Measurements from ENCODE around the gene GABRG1.

GABRG1 gene

DNA sequence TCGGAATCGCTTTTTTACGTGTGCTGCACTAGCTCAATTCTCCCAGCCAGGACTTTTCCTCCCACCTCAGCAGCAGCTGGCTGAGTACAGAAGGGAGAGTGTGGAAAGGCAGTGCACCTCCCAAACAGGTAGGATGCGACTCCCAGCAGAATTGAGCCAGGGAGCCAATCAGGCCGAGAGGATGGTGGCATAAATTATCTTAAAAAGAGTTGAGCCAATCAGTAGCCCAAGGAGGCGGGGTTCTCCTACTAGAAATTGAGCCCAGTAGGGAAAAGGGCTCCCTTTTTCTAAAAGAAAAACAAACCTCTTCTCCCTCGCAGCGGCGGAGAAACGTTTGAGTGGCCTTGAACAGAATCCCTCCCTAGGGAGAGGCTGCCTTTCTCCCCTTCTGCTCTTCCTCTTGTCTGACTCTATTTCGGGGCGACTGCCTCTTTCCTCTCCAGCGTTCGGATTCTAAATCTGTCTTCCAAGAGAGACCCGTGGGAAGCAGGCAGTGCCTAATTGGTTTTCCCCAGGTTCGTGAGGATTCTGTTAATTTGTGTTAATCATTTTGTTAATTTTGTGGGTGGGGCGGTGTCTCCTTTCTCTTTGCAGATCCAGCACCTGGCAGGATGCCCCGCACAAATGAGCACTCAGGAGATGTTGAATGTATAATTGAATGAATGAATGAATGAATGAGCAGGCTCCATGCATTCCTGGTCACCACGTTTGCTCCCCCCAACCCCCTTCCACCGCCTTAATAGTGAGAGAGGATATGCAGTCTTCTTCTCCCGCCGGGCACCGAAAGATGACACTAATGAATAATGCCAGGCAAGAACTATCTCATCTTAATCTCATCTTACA, at the start of gene GABRG1:
Gene GABRG1 (minus strand): TSS at position 142 of the 843 bp plus-strand sequence. CDS start 141 bp downstream, at position 1.
- no peaks in the 10 kb centered on the region for H3K36me3 ChIP-seq (ENCODE audit: control insufficient read depth, insufficient read depth, low read length)
- H3K4me3 ChIP-seq (ENCODE audit: low read depth, low read length) = peak within 1 kb of the TSS; percentile 61
- H3K27ac ChIP-seq (ENCODE audit: low read depth, low read length) = no peak within 1 kb of the TSS
- no peaks in the 10 kb centered on the region for H3K9me3 ChIP-seq (ENCODE audit: control insufficient read depth, insufficient read depth, low read depth, low read length)
- H3K4me1 ChIP-seq (ENCODE audit: control insufficient read depth, insufficient read depth, low read length) = 0 out of 2 replicates have a peak, but pooled peaks cover 4% of the 10 kb centered on the region
- no peak within 1 kb of the TSS for H3K9ac ChIP-seq (ENCODE audit: low read length)
- H3K27me3 ChIP-seq (ENCODE audit: control insufficient read depth, insufficient read depth, low read length) = peaks cover 40% of the 10 kb centered on the region

DNA sequence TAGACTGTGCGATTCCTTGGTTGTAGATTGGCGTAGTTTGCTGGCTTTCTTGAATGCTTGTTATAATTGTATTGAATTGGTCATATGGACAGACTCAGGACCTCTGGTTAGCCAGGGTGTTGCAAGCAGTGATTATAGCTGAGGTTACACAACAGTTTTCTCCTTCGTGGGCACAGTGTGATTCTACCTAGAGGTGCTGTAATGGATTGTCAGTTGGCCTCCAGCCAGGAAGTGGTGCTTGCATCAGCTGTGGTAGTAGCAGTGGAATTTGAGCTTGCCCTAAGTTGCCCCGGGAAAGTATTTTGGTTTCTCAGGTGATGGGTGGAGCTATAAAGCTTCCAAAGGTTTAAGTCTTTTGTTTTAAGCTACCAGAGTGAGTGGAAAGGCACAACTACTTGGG, 23.1 kb upstream of the GABRG1 start:
- H3K9me3 ChIP-seq (ENCODE audit: control insufficient read depth, insufficient read depth, low read depth, low read length) = no peaks in the 10 kb centered on the region
- H3K27me3 ChIP-seq (ENCODE audit: control insufficient read depth, insufficient read depth, low read length) = no peaks in the 10 kb centered on the region
- 0 out of 2 replicates have a peak, but pooled peaks cover 3% of the 10 kb centered on the region for H3K4me1 ChIP-seq (ENCODE audit: control insufficient read depth, insufficient read depth, low read length)
- H3K27ac ChIP-seq (ENCODE audit: low read depth, low read length) = no peak overlapping the region
- H3K4me3 ChIP-seq (ENCODE audit: low read depth, low read length) = no peak overlapping the region
- no peak overlapping the region for H3K9ac ChIP-seq (ENCODE audit: low read length)
- no peaks in the 10 kb centered on the region for H3K36me3 ChIP-seq (ENCODE audit: control insufficient read depth, insufficient read depth, low read length)

DNA sequence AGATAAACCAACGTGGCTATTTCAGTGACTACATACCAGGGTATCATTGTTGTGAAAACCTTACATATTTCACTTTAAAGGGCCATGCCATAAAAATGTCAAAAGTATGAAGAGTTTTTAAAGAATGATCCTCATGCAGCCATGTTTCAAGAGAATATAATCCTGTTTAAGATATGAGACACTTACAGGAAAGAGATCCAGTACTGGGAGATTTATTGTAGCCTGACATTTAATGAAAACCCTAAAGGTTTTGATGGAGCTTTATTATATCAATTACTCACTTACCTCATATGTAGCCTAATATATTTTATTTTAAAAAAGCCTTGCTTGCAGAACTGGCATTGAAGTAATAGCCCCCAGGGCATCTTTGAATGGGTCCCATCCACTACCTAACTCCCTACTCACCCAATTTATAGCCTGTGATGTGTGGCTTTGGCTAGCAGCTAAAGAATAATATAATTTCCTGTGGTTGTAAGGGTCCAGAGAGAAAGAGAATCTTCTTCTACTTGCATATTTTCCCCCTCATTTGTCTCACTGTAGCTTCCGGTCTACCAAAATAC, 7.7 kb upstream of the GABRG1 start:
- Histone ChIP-seq H3K36me3 (ENCODE audit: control insufficient read depth, insufficient read depth, low read length) (no peaks in the 10 kb centered on the region), H3K4me3 (ENCODE audit: low read depth, low read length) (no peak overlapping the region), H3K4me1 (ENCODE audit: control insufficient read depth, insufficient read depth, low read length) (no peaks in the 10 kb centered on the region), H3K9ac (ENCODE audit: low read length) (no peak overlapping the region), H3K9me3 (ENCODE audit: control insufficient read depth, insufficient read depth, low read depth, low read length) (no peaks in the 10 kb centered on the region), H3K27me3 (ENCODE audit: control insufficient read depth, insufficient read depth, low read length) (peaks cover 6% of the 10 kb centered on the region; the same call in 1 of the 2 replicates), H3K27ac (ENCODE audit: low read depth, low read length) (no peak overlapping the region)

DNA sequence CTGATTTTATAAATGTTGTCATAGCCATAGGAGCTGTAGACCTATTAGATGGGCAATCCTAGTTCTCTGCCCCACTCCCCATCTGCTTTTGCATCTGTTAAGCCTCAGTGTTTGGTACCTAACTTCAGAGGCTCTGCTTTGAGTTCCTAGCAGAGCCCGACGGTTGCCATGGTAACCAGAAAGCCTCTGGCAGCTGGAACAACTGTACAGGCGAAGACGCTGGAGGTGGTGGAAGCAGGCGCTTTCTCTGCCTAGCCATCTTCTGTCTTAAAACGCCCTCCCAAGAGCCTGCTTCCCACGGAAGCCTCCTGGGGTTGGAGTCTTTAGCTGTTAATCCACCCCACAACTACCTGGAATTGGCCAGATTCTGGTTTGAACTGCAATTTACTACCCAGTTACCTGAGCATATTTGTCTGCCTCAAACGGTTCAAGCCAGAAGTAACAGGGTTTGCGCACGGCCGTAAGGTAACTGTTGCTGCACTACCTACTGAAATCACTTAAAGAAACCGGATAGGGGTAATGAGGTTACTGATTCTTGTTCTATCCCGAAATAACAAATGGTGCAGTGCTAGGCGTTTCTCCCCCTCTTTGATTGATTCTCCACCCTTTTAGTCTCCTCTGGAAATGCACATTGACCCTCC, 1.0 kb upstream of the GABRG1 start:
- Histone ChIP-seq H3K9me3 (ENCODE audit: control insufficient read depth, insufficient read depth, low read depth, low read length) (no peaks in the 10 kb centered on the region), H3K27ac (ENCODE audit: low read depth, low read length) (no peak overlapping the region), H3K4me3 (ENCODE audit: low read depth, low read length) (peak overlapping the region; percentile 61; the same call in 1 of the 2 replicates), H3K36me3 (ENCODE audit: control insufficient read depth, insufficient read depth, low read length) (no peaks in the 10 kb centered on the region), H3K27me3 (ENCODE audit: control insufficient read depth, insufficient read depth, low read length) (peaks cover 40% of the 10 kb centered on the region), H3K9ac (ENCODE audit: low read length) (no peak overlapping the region), H3K4me1 (ENCODE audit: control insufficient read depth, insufficient read depth, low read length) (0 out of 2 replicates have a peak, but pooled peaks cover 4% of the 10 kb centered on the region)

DNA sequence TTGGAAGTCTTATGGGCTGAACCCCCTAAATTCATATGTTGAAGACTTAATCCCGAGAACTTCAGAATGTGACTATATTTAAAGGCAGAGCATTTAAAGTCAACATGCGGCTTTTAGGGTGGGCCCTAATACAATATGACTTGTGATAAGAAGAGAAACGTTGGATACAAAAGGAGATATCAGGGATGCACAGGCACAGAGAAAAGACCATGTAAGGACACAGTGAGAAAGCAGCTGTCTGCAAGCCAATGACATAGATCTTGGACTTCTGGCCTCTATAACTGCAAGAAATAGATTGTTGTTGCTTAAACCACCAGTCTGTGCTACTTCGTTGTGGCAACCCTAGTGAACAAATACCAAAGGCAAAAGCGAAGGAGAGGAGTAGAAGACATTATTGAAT, 42.2 kb downstream of the GABRG1 start:
- Histone ChIP-seq H3K4me3 (ENCODE audit: low read depth, low read length) (no peak overlapping the region), H3K27ac (ENCODE audit: low read depth, low read length) (no peak overlapping the region), H3K4me1 (ENCODE audit: control insufficient read depth, insufficient read depth, low read length) (no peaks in the 10 kb centered on the region), H3K36me3 (ENCODE audit: control insufficient read depth, insufficient read depth, low read length) (no peaks in the 10 kb centered on the region), H3K9me3 (ENCODE audit: control insufficient read depth, insufficient read depth, low read depth, low read length) (no peaks in the 10 kb centered on the region), H3K27me3 (ENCODE audit: control insufficient read depth, insufficient read depth, low read length) (no peaks in the 10 kb centered on the region), H3K9ac (ENCODE audit: low read length) (no peak overlapping the region)

DNA sequence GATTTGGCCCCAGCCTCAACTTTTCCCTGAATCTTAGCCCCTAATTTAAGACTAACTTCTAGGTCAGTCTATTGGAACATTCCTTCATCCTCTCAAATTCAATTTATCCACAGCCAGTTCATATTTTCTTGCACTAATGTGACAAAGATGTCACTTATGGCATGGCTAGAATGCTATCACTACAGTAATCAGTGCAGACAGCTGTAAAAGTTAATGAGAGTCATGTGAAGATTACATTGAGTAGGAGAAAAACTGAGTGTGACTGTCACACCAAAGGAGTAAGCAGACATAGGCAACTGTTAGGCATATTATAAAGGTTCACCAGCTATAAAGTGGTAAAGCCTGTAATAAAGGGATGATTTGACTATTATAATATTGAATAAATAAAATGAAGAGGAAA, 42.6 kb downstream of the GABRG1 start:
- Histone ChIP-seq H3K27ac (ENCODE audit: low read depth, low read length) (no peak overlapping the region), H3K9me3 (ENCODE audit: control insufficient read depth, insufficient read depth, low read depth, low read length) (no peaks in the 10 kb centered on the region), H3K9ac (ENCODE audit: low read length) (no peak overlapping the region), H3K27me3 (ENCODE audit: control insufficient read depth, insufficient read depth, low read length) (no peaks in the 10 kb centered on the region), H3K36me3 (ENCODE audit: control insufficient read depth, insufficient read depth, low read length) (no peaks in the 10 kb centered on the region), H3K4me3 (ENCODE audit: low read depth, low read length) (no peak overlapping the region), H3K4me1 (ENCODE audit: control insufficient read depth, insufficient read depth, low read length) (no peaks in the 10 kb centered on the region)

DNA sequence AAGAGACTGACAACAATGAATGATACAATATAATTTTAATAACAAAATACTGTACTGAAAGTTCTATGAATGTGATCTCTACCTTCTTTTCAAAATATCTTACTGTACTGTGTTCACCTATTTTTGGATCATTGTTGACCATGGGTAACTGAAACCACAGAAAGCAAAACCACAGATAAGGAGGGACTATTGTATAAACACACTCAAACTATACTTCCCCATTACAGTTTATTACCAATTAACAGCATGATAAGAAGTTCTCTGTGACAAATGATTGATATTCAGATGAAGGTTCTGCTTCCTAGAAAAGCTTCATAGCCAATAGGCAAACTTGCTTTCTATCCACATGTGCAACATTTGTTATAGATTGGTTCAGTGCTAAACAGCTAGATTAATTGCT, 50.1 kb downstream of the GABRG1 start:
- Histone ChIP-seq H3K27ac (ENCODE audit: low read depth, low read length) (no peak overlapping the region), H3K36me3 (ENCODE audit: control insufficient read depth, insufficient read depth, low read length) (no peaks in the 10 kb centered on the region), H3K4me3 (ENCODE audit: low read depth, low read length) (no peak overlapping the region), H3K4me1 (ENCODE audit: control insufficient read depth, insufficient read depth, low read length) (no peaks in the 10 kb centered on the region), H3K27me3 (ENCODE audit: control insufficient read depth, insufficient read depth, low read length) (no peaks in the 10 kb centered on the region), H3K9me3 (ENCODE audit: control insufficient read depth, insufficient read depth, low read depth, low read length) (no peaks in the 10 kb centered on the region), H3K9ac (ENCODE audit: low read length) (no peak overlapping the region)

DNA sequence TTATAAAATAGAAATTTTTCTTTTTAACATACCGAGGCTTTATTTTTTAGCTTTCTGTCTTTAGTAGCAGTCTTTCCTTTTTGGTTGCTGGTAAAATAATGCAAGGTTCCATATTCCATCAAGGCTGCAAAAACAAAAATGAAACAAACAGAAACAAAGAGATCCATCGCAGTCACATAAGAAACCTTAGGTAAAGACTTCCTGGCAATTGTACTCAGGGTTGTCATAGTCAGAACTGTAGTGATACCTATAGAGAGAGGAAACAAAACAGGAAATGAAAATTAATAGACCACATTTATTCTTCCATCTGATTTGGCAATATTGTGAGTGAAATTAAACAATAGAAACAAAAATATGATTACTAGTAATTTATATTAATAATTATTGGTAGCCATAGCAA, 72.5 kb downstream of the GABRG1 start:
- Histone ChIP-seq H3K9ac (ENCODE audit: low read length) (no peak overlapping the region), H3K36me3 (ENCODE audit: control insufficient read depth, insufficient read depth, low read length) (no peaks in the 10 kb centered on the region), H3K9me3 (ENCODE audit: control insufficient read depth, insufficient read depth, low read depth, low read length) (no peaks in the 10 kb centered on the region), H3K27ac (ENCODE audit: low read depth, low read length) (no peak overlapping the region), H3K4me1 (ENCODE audit: control insufficient read depth, insufficient read depth, low read length) (no peaks in the 10 kb centered on the region), H3K4me3 (ENCODE audit: low read depth, low read length) (no peak overlapping the region), H3K27me3 (ENCODE audit: control insufficient read depth, insufficient read depth, low read length) (no peaks in the 10 kb centered on the region)

DNA sequence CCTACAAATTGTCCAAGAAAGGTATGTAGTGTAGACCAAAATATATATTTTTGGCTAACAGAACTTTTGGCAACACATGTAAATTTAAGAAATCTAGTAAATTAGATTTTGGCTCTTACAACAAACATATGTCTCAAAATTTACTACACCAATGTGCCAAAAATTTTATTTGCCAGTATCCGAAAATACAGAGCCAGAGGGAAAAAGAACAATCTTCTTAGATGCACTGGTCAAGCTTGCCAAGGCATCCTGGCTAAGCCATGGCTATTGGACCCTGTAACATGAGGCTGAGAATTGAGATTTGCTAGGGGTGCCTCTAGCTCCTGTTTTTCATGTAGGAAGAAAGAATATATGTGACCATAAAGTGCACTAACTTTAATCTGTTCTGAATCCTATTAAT, 91.8 kb downstream of the GABRG1 start:
- H3K27ac ChIP-seq (ENCODE audit: low read depth, low read length) = no peak overlapping the region
- H3K9ac ChIP-seq (ENCODE audit: low read length) = no peak overlapping the region
- H3K4me1 ChIP-seq (ENCODE audit: control insufficient read depth, insufficient read depth, low read length) = no peaks in the 10 kb centered on the region
- H3K36me3 ChIP-seq (ENCODE audit: control insufficient read depth, insufficient read depth, low read length) = no peaks in the 10 kb centered on the region
- H3K27me3 ChIP-seq (ENCODE audit: control insufficient read depth, insufficient read depth, low read length) = no peaks in the 10 kb centered on the region
- no peaks in the 10 kb centered on the region for H3K9me3 ChIP-seq (ENCODE audit: control insufficient read depth, insufficient read depth, low read depth, low read length)
- no peak overlapping the region for H3K4me3 ChIP-seq (ENCODE audit: low read depth, low read length)

DNA sequence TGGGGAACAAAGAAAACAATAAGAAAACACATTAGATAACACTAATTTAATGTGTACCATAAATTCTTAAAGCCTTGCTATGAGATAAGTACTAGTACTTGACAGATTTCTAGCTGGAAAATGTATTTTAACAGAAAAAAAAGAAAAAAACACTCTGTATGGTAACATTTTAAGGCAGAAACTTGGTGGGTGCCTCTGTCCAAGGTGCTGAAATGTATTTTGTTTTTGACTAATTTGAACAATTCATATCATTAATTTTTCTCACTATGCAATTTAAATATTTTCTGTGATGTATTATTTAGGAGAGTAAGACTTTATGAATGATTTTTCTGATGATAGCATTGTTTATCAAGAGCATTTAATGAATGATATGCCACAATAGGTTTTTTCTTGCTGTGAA, 107.5 kb downstream of the GABRG1 start:
- Histone ChIP-seq H3K27me3 (ENCODE audit: control insufficient read depth, insufficient read depth, low read length) (no peaks in the 10 kb centered on the region), H3K27ac (ENCODE audit: low read depth, low read length) (no peak overlapping the region), H3K4me1 (ENCODE audit: control insufficient read depth, insufficient read depth, low read length) (no peaks in the 10 kb centered on the region), H3K4me3 (ENCODE audit: low read depth, low read length) (no peak overlapping the region), H3K36me3 (ENCODE audit: control insufficient read depth, insufficient read depth, low read length) (no peaks in the 10 kb centered on the region), H3K9ac (ENCODE audit: low read length) (no peak overlapping the region), H3K9me3 (ENCODE audit: control insufficient read depth, insufficient read depth, low read depth, low read length) (no peaks in the 10 kb centered on the region)

DNA sequence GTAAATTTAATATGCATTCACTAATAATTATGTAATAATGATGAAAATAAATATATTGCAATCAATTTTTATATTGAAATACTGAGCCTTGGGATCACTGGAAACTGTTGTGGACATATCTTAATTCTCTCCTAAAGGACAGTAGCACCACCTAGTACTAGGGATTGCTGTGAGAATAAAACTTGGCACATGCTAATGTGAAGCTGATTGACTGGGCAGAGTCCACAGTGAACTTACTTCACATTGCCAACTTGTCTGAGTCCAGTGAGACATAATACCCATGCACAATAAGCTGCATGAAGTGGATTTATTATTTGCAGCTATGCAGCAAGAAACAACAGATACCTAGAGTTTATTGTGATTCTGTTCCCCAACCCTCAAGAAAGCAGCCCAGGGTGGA, 131.1 kb downstream of the GABRG1 start:
- H3K4me1 ChIP-seq (ENCODE audit: control insufficient read depth, insufficient read depth, low read length) = no peaks in the 10 kb centered on the region
- no peaks in the 10 kb centered on the region for H3K9me3 ChIP-seq (ENCODE audit: control insufficient read depth, insufficient read depth, low read depth, low read length)
- no peaks in the 10 kb centered on the region for H3K36me3 ChIP-seq (ENCODE audit: control insufficient read depth, insufficient read depth, low read length)
- no peak overlapping the region for H3K9ac ChIP-seq (ENCODE audit: low read length)
- no peak overlapping the region for H3K27ac ChIP-seq (ENCODE audit: low read depth, low read length)
- H3K27me3 ChIP-seq (ENCODE audit: control insufficient read depth, insufficient read depth, low read length) = no peaks in the 10 kb centered on the region
- H3K4me3 ChIP-seq (ENCODE audit: low read depth, low read length) = no peak overlapping the region
